IPS DF 6.9 (cell line): ENCODE results near the gene MLLT11.
A peak's percentile ranks its signal among the peaks of the same experiment; 100 is the strongest.

Experiments used
- DNase-seq: peaks from one replicate; pipeline ENCODE4 v3.0.0-alpha.2; 2013; ENCODE audit warnings: low read depth, low spot score
- H3K27ac ChIP-seq: one replicate; pipeline ENCODE4 v1.5.1; 2013; ENCODE audit warnings: low read length, control low read depth
- H3K27me3 ChIP-seq: 2 replicates; pipeline ENCODE4 v1.6.1; 2013; ENCODE audit warnings: mild to moderate bottlenecking, low read length; ENCODE audit not compliant: control insufficient read depth, insufficient read depth
- H3K36me3 ChIP-seq: 2 replicates; pipeline ENCODE4 v1.6.1; 2013; ENCODE audit warnings: low read length; ENCODE audit not compliant: control insufficient read depth, insufficient read depth
- H3K4me1 ChIP-seq: 2 replicates; pipeline ENCODE4 v1.6.1; 2013; ENCODE audit warnings: low read length; ENCODE audit not compliant: control insufficient read depth, insufficient read depth
- H3K4me3 ChIP-seq: 2 replicates; pipeline ENCODE4 v1.5.1; 2013; ENCODE audit warnings: mild to moderate bottlenecking, low read length
- H3K9me3 ChIP-seq: 2 replicates; pipeline ENCODE4 v1.6.1; 2013; ENCODE audit warnings: low read length, inconsistent platforms; ENCODE audit not compliant: control insufficient read depth, insufficient read depth
- WGBS: extraction: QIAGEN DNeasy Blood & Tissue Kit; methylation state at CpG from one replicate; pipeline ENCODE4 v1.1.7; 2013; ENCODE audit warnings: mixed read lengths, missing lambda C conversion rate; ENCODE audit not compliant: insufficient read length, insufficient coverage; 5-methylcytosine and 5-hydroxymethylcytosine counted together

Gene MLLT11

GRCh38 chr1:151056149-151056548 lies 4.0 kb upstream of the MLLT11 start:
- no peaks in the 10 kb centered on the region for H3K27me3 ChIP-seq
- no peak overlapping the region for H3K4me3 ChIP-seq
- H3K4me1 ChIP-seq = peaks cover 1% of the 10 kb centered on the region; the same call in 1 of the 2 replicates
- H3K36me3 ChIP-seq = peaks cover 27% of the 10 kb centered on the region; the same call in 1 of the 2 replicates
- DNase-seq = no peak
- no CpG with 5 or more reads among the region's 2 CpGs for WGBS
- H3K27ac ChIP-seq = no peak overlapping the region
- no peaks in the 10 kb centered on the region for H3K9me3 ChIP-seq

GRCh38 chr1:151058692-151059091 lies 1.5 kb upstream of the MLLT11 start:
- WGBS = no CpG with 5 or more reads among the region's 10 CpGs
- Histone ChIP-seq H3K27me3 (no peaks in the 10 kb centered on the region), H3K4me1 (peaks cover 1% of the 10 kb centered on the region; the same call in 1 of the 2 replicates), H3K9me3 (no peaks in the 10 kb centered on the region), H3K27ac (no peak overlapping the region), H3K36me3 (peaks cover 22% of the 10 kb centered on the region; the same call in 1 of the 2 replicates), H3K4me3 (peak overlapping the region; percentile 97)
- no peak for DNase-seq

- no peak for DNase-seq
- Histone ChIP-seq H3K27ac (no peak within 1 kb of the TSS), H3K4me1 (peaks cover 1% of the 10 kb centered on the region; the same call in 1 of the 2 replicates), H3K4me3 (peak within 1 kb of the TSS; percentile 97), H3K36me3 (peaks cover 16% of the 10 kb centered on the region; the same call in 1 of the 2 replicates), H3K9me3 (no peaks in the 10 kb centered on the region), H3K27me3 (no peaks in the 10 kb centered on the region)
- WGBS = no CpG with 5 or more reads among the region's 58 CpGs
These were observed 839 bp upstream of the MLLT11 start, which contains the start of gene CDC42SE1 for GRCh38 chr1:151059109-151060006. Gene CDC42SE1 (minus strand): TSS chr1:151059622. CDS start chr1:151055730, 3,892 bp downstream.

GRCh38 chr1:151060657-151061421 lies 642 bp downstream of the MLLT11 start:
- Histone ChIP-seq H3K27ac (no peak overlapping the region), H3K9me3 (no peaks in the 10 kb centered on the region), H3K27me3 (no peaks in the 10 kb centered on the region), H3K4me3 (peak overlapping the region; percentile 97; the same call in 1 of the 2 replicates), H3K36me3 (peaks cover 4% of the 10 kb centered on the region; the same call in 1 of the 2 replicates), H3K4me1 (peaks cover 1% of the 10 kb centered on the region; the same call in 1 of the 2 replicates)
- WGBS = no CpG with 5 or more reads among the region's 4 CpGs
- no peak for DNase-seq

GRCh38 chr1:151061704-151062103 lies 1.5 kb downstream of the MLLT11 start:
- no CpG with 5 or more reads among the region's 2 CpGs for WGBS
- H3K27me3 ChIP-seq = no peaks in the 10 kb centered on the region
- H3K27ac ChIP-seq = no peak overlapping the region
- no peaks in the 10 kb centered on the region for H3K9me3 ChIP-seq
- peaks cover 1% of the 10 kb centered on the region; the same call in 1 of the 2 replicates for H3K36me3 ChIP-seq
- no peak overlapping the region for H3K4me3 ChIP-seq
- peaks cover 1% of the 10 kb centered on the region; the same call in 1 of the 2 replicates for H3K4me1 ChIP-seq
- DNase-seq = no peak

- Histone ChIP-seq H3K27ac (no peak overlapping the region), H3K4me1 (peaks cover 1% of the 10 kb centered on the region; the same call in 1 of the 2 replicates), H3K36me3 (no peaks in the 10 kb centered on the region), H3K27me3 (no peaks in the 10 kb centered on the region), H3K9me3 (no peaks in the 10 kb centered on the region), H3K4me3 (no peak overlapping the region)
- DNase-seq = no peak
- WGBS = no CpG with 5 or more reads among the region's 3 CpGs
These were observed 2.7 kb downstream of the MLLT11 start for GRCh38 chr1:151062741-151063371.

GRCh38 chr1:151065089-151065645 lies 5.0 kb downstream of the MLLT11 start:
- H3K4me3 ChIP-seq = no peak overlapping the region
- no peaks in the 10 kb centered on the region for H3K36me3 ChIP-seq
- H3K4me1 ChIP-seq = no peaks in the 10 kb centered on the region
- no peak for DNase-seq
- no peak overlapping the region for H3K27ac ChIP-seq
- no peaks in the 10 kb centered on the region for H3K27me3 ChIP-seq
- no peaks in the 10 kb centered on the region for H3K9me3 ChIP-seq

GRCh38 chr1:151067185-151067584 lies 7.0 kb downstream of the MLLT11 start:
- Histone ChIP-seq H3K4me1 (no peaks in the 10 kb centered on the region), H3K36me3 (no peaks in the 10 kb centered on the region), H3K27me3 (no peaks in the 10 kb centered on the region), H3K9me3 (no peaks in the 10 kb centered on the region), H3K4me3 (no peak overlapping the region), H3K27ac (no peak overlapping the region)
- WGBS = no CpG with 5 or more reads among the region's 4 CpGs
- no peak for DNase-seq

GRCh38 chr1:151069103-151069486 lies 8.9 kb downstream of the MLLT11 start:
- no peaks in the 10 kb centered on the region for H3K27me3 ChIP-seq
- no peaks in the 10 kb centered on the region for H3K4me1 ChIP-seq
- no peaks in the 10 kb centered on the region for H3K9me3 ChIP-seq
- DNase-seq = no peak
- no CpG with 5 or more reads among the region's 5 CpGs for WGBS
- no peaks in the 10 kb centered on the region for H3K36me3 ChIP-seq
- H3K27ac ChIP-seq = no peak overlapping the region
- H3K4me3 ChIP-seq = no peak overlapping the region
